ENCODE results near the gene SBF2.

SBF2 gene

GRCh38 chr11:10225553-10225952 lies 68.5 kb downstream of the SBF2 start:
- Mint-ChIP-seq H3K27ac (no peak overlapping the region), H3K27me3 (no peaks in the 10 kb centered on the region), H3K36me3 (ENCODE audit: low read depth) (no peaks in the 10 kb centered on the region), H3K4me3 (no peak overlapping the region), H3K9me3 (peaks cover 3% of the 10 kb centered on the region), H3K4me1 (ENCODE audit: low read depth) (no peaks in the 10 kb centered on the region)

GRCh38 chr11:10222399-10222798 lies 71.6 kb downstream of the SBF2 start:
- Mint-ChIP-seq H3K27ac (no peak overlapping the region), H3K36me3 (ENCODE audit: low read depth) (peaks cover 7% of the 10 kb centered on the region), H3K27me3 (no peaks in the 10 kb centered on the region), H3K4me3 (no peak overlapping the region), H3K9me3 (peaks cover 10% of the 10 kb centered on the region), H3K4me1 (ENCODE audit: low read depth) (no peaks in the 10 kb centered on the region)

- Mint-ChIP-seq H3K36me3 (ENCODE audit: low read depth) (peaks cover 7% of the 10 kb centered on the region), H3K27me3 (no peaks in the 10 kb centered on the region), H3K27ac (no peak overlapping the region), H3K4me1 (ENCODE audit: low read depth) (no peaks in the 10 kb centered on the region), H3K4me3 (no peak overlapping the region), H3K9me3 (peaks cover 10% of the 10 kb centered on the region)
These were observed 72.7 kb downstream of the SBF2 start for GRCh38 chr11:10221342-10221741.

GRCh38 chr11:10211470-10211869 lies 82.5 kb downstream of the SBF2 start:
- no peak overlapping the region for H3K4me3 Mint-ChIP-seq
- no peaks in the 10 kb centered on the region for H3K4me1 Mint-ChIP-seq (ENCODE audit: low read depth)
- no peak overlapping the region for H3K27ac Mint-ChIP-seq
- H3K9me3 Mint-ChIP-seq = no peaks in the 10 kb centered on the region
- peaks cover 4% of the 10 kb centered on the region for H3K27me3 Mint-ChIP-seq
- no peaks in the 10 kb centered on the region for H3K36me3 Mint-ChIP-seq (ENCODE audit: low read depth)

GRCh38 chr11:10209326-10209725 lies 84.7 kb downstream of the SBF2 start:
- Mint-ChIP-seq H3K4me1 (ENCODE audit: low read depth) (no peaks in the 10 kb centered on the region), H3K36me3 (ENCODE audit: low read depth) (no peaks in the 10 kb centered on the region), H3K27me3 (peaks cover 4% of the 10 kb centered on the region), H3K27ac (no peak overlapping the region), H3K9me3 (no peaks in the 10 kb centered on the region), H3K4me3 (no peak overlapping the region)

- H3K27ac Mint-ChIP-seq = no peak overlapping the region
These were observed 85.9 kb downstream of the SBF2 start for GRCh38 chr11:10208131-10208575.

GRCh38 chr11:10205928-10206327 lies 88.1 kb downstream of the SBF2 start:
- Mint-ChIP-seq H3K9me3 (peaks cover 13% of the 10 kb centered on the region), H3K27me3 (peaks cover 4% of the 10 kb centered on the region), H3K4me1 (ENCODE audit: low read depth) (no peaks in the 10 kb centered on the region), H3K27ac (no peak overlapping the region), H3K36me3 (ENCODE audit: low read depth) (peaks cover 9% of the 10 kb centered on the region), H3K4me3 (no peak overlapping the region)

More at GRCh38 chr11:10208131-10208575, 85.9 kb downstream of the SBF2 start:
- Mint-ChIP-seq H3K27me3 (peaks cover 4% of the 10 kb centered on the region), H3K9me3 (peaks cover 4% of the 10 kb centered on the region), H3K4me3 (no peak overlapping the region), H3K4me1 (ENCODE audit: low read depth) (no peaks in the 10 kb centered on the region), H3K36me3 (ENCODE audit: low read depth) (peaks cover 6% of the 10 kb centered on the region)

GRCh38 chr11:10204021-10204420 lies 90.0 kb downstream of the SBF2 start:
- no peak overlapping the region for H3K4me3 Mint-ChIP-seq
- peaks cover under 1% of the 10 kb centered on the region for H3K27me3 Mint-ChIP-seq
- peaks cover 9% of the 10 kb centered on the region for H3K36me3 Mint-ChIP-seq (ENCODE audit: low read depth)
- peaks cover 13% of the 10 kb centered on the region for H3K9me3 Mint-ChIP-seq
- H3K27ac Mint-ChIP-seq = no peak overlapping the region
- no peaks in the 10 kb centered on the region for H3K4me1 Mint-ChIP-seq (ENCODE audit: low read depth)

GRCh38 chr11:10201343-10201742 lies 92.7 kb downstream of the SBF2 start:
- Mint-ChIP-seq H3K9me3 (peaks cover 13% of the 10 kb centered on the region), H3K4me3 (no peak overlapping the region), H3K27me3 (no peaks in the 10 kb centered on the region), H3K4me1 (ENCODE audit: low read depth) (no peaks in the 10 kb centered on the region), H3K36me3 (ENCODE audit: low read depth) (peaks cover 9% of the 10 kb centered on the region), H3K27ac (no peak overlapping the region)

- Mint-ChIP-seq H3K9me3 (peaks cover 2% of the 10 kb centered on the region), H3K27me3 (no peaks in the 10 kb centered on the region), H3K36me3 (ENCODE audit: low read depth) (peaks cover 7% of the 10 kb centered on the region), H3K4me1 (ENCODE audit: low read depth) (no peaks in the 10 kb centered on the region), H3K27ac (no peak overlapping the region), H3K4me3 (no peak overlapping the region)
These were observed 96.9 kb downstream of the SBF2 start for GRCh38 chr11:10197091-10197490.

GRCh38 chr11:10192036-10192435 lies 102.0 kb downstream of the SBF2 start:
- H3K36me3 Mint-ChIP-seq (ENCODE audit: low read depth) = peaks cover 7% of the 10 kb centered on the region
- no peaks in the 10 kb centered on the region for H3K4me1 Mint-ChIP-seq (ENCODE audit: low read depth)
- H3K27me3 Mint-ChIP-seq = no peaks in the 10 kb centered on the region
- H3K27ac Mint-ChIP-seq = no peak overlapping the region
- no peak overlapping the region for H3K4me3 Mint-ChIP-seq
- no peaks in the 10 kb centered on the region for H3K9me3 Mint-ChIP-seq

GRCh38 chr11:10181811-10182210 lies 112.2 kb downstream of the SBF2 start:
- Mint-ChIP-seq H3K9me3 (peaks cover 4% of the 10 kb centered on the region), H3K27ac (no peak overlapping the region), H3K27me3 (no peaks in the 10 kb centered on the region), H3K4me1 (ENCODE audit: low read depth) (no peaks in the 10 kb centered on the region), H3K36me3 (ENCODE audit: low read depth) (no peaks in the 10 kb centered on the region), H3K4me3 (no peak overlapping the region)

- no peaks in the 10 kb centered on the region for H3K4me1 Mint-ChIP-seq (ENCODE audit: low read depth)
- no peak overlapping the region for H3K4me3 Mint-ChIP-seq
- no peaks in the 10 kb centered on the region for H3K9me3 Mint-ChIP-seq
- H3K27ac Mint-ChIP-seq = no peak overlapping the region
- no peaks in the 10 kb centered on the region for H3K27me3 Mint-ChIP-seq
- H3K36me3 Mint-ChIP-seq (ENCODE audit: low read depth) = no peaks in the 10 kb centered on the region
These were observed 129.4 kb downstream of the SBF2 start for GRCh38 chr11:10164621-10165020.

GRCh38 chr11:10162222-10162621 lies 131.8 kb downstream of the SBF2 start:
- Mint-ChIP-seq H3K4me1 (ENCODE audit: low read depth) (no peaks in the 10 kb centered on the region), H3K27me3 (no peaks in the 10 kb centered on the region), H3K27ac (no peak overlapping the region), H3K4me3 (no peak overlapping the region), H3K9me3 (peaks cover 12% of the 10 kb centered on the region), H3K36me3 (ENCODE audit: low read depth) (no peaks in the 10 kb centered on the region)

- Mint-ChIP-seq H3K4me1 (ENCODE audit: low read depth) (no peaks in the 10 kb centered on the region), H3K4me3 (no peak overlapping the region), H3K9me3 (peaks cover 12% of the 10 kb centered on the region), H3K27me3 (no peaks in the 10 kb centered on the region), H3K36me3 (ENCODE audit: low read depth) (no peaks in the 10 kb centered on the region), H3K27ac (no peak overlapping the region)
These were observed 133.7 kb downstream of the SBF2 start for GRCh38 chr11:10160350-10160749.

- Mint-ChIP-seq H3K4me1 (ENCODE audit: low read depth) (no peaks in the 10 kb centered on the region), H3K27ac (no peak overlapping the region), H3K4me3 (no peak overlapping the region), H3K9me3 (peaks cover 12% of the 10 kb centered on the region), H3K36me3 (ENCODE audit: low read depth) (no peaks in the 10 kb centered on the region), H3K27me3 (no peaks in the 10 kb centered on the region)
These were observed 135.6 kb downstream of the SBF2 start for GRCh38 chr11:10158461-10158860.

Data from stimulated activated naive CD8-positive, alpha-beta T cell treated with anti-CD3 and anti-CD28 coated beads, Interleukin-15, Interleukin-2, amounts not matched to agents 100 ng/mL and 50 ng/mL, for 24 hours (primary cell).